GM21717 (cell line): ENCODE data around the gene LDB2.

ENCODE experiments used
- ATAC-seq: cut with Tn5 transposase; IDR thresholded peaks from one replicate; pipeline ENCODE4 v1.9.1; 2021; ENCODE audit warnings: mild to moderate bottlenecking, moderate library complexity; ENCODE audit not compliant: unreplicated experiment

LDB2 gene

DNA sequence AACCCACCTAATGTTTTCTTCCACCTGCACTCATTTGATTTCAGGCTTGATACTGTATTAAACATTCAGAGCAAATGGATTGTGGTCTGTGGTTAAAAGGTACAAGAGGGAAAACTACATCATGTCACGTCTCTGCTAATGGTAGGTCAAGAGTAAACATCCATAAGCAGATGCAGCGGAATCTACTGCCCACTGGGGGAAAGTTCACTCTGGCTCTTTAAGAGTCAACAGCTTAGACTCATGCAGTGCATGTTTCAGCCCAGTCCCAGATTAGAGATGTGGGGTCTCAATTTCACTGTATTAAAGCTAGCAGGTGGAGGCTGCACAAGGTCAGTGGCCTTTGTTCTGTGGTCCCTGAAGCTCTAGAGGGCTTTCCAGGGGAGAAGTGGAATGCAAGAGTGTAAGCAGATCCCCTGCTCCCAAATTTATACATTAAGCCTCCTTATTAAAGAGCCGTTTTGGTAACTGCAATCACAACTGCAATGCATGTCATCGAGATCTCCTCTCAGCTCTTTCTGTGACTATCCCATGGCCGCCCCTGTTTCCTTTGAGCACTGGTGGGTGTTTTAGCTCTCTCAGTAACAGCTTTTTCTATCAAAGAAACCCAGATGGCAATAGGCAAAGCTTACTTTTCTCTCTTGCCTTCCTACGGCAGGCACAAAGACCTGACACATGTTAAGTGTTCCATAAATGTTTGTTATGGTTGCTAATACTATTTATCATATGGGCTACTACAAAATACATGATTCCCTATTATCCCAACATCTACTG is 53.4 kb downstream of the LDB2 start:
- ATAC-seq = no peak

DNA sequence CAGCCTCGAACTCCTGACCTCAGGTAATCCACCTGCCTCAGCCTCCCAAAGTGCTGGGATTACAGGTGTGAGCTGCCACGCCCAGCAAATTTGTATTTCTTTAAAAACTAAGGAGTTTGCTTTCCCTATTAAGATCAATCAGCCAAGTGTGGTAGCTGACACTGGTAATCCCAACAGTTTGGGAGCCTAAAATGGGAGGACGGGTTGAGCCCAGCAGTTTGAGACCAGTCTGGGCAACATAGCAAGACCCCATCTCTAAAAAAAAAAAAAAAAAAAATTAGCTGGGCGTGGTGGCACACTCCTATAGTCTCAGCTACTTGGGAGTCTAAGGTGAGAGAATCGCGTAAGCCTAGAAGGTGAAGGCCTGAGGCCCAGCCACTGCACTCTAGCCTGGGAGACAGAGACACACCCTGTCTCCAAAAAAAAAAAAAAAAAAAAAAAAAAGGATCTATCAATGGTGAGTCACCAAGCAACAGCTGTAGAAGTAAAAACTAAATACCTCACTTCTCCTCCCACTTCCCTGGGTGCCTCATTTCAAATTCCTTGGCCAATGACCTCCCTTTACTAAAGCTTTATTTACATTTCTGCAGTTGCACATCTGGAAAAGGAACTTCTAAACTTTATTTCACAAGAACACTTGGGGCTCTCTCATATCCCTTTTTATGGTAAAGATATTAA is 54.5 kb downstream of the LDB2 start:
- no peak for ATAC-seq

DNA sequence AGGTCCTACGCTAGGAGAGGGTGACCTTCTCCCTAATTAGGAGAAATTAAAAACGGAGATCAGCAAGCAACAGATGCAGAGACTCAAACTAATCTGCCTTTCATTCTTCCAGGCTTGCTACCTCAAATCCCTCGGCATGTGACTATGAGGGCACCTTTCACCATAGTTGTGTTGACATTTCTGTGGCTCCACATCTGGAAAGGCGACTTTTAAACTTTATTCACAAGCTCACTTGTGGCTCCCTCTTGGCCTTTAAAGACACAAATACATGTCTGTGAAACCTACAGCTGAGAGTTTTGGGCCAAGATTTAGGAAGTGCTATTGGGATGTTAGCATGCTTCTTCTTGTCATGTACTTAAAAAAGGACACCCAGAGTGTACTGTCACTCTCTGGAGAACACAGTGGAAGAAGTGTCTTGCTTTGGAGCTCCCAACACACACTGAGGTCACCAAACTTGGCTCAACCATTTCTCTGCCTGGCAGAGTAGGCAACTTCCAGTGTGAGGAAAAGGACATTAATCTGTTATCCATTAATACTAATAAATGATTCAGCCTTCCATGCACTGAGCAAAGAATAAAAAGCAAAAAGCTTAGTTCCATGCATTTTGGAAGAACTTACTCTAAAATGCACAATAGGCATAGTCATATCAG is 60.1 kb downstream of the LDB2 start:
- ATAC-seq = no peak

DNA sequence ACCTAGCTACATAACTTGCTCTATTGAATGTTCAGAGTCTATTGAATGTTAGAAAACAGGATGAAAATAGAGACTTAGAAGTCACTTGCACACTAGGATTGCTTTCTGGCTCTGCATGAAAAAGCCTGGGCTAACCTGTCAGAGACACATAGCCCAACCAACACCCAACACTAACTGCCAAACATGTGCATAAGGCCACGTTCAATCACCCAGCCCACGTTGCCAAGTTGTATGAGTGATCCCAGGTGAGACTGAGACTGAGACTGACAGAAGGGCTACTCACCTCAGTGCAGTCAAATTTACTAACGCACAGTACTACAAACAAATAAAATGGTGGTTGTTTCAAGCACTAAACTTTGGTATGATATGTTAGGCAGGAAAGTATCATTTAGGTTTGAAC is 61.0 kb downstream of the LDB2 start:
- ATAC-seq = no peak

DNA sequence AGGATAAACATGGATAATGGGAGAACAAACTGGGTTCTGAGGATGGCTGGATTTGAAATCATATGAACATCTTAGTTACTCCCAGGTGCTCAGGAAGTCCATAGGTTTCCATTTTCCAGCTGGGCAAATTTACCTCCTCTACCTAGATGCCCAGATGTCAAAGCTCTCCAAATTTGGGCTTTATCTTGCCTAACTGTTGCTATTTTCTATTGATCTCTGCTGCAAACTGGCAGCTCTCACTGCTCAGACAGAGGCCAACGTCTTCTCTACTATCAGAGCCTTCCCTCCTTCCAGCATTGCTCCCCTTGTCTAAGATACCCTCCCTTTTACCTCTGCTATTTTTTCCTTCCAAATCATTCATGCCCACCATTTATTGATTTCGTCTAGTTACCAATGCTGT is 62.1 kb downstream of the LDB2 start:
- ATAC-seq = no peak

DNA sequence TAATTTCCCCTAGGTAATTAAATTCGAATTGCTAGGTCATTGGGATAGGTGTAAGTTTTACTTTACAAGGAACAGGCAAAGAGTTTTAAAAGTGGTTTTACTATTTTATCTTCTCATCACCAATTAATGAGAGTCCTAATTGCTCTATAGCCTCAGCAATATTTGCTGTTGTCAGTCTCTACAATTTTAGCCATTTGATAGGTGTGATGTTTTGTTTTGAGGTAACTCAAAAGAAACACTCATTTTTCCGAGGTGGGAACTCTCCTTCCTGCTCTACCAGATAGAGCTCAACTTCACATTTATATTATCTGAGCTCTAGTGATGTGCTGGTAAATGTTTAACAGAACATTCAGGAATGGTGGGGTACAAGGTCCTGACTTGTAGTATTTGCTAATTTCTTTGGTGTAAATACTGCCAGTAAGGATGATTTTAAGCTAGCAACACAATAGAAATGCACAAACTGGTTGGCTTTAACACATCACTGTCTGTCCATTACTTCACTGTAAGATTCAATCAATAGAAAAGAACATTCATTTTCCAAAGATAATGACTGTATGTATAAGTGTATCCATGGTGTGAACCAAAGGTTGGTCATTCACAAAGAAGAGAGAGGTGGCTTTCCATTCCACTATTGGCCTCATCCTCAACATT is 62.7 kb downstream of the LDB2 start:
- no peak for ATAC-seq

DNA sequence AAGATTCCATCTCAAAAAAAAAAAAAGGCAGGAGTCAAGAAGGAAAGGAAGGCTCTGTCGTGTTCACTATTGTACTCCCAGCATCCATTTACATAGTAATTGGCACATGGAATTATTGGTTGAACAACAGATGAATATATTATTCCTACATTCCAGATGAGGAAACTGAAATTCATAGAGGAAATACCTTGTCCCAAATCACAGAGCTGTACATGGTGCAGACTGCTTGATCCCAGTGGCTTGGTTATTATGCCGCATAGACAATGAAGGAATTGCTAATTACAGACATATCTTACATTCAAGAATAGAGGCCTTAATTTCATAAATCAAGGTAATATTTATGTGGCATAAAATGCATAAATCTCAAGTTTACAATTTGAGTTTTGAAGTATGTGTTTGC is 63.6 kb downstream of the LDB2 start:
- no peak for ATAC-seq

DNA sequence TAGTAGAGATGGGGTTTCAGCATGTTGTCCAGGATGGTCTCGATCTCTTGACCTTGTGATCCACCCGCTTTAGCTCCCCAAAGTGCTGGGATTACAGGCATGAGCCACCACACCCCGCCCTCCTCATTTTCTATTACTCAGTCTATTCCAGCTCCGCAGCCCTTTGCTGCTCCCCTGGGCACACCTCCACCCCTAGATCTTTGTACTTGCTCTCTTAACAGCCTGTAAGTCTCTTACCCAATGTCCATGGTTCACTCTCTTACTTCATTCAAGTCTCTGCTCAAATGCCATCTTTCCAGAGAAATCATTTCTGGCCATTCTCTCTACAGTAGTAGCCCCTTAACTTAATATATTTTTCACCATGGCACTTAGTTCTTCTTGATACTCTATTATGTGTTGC is 64.7 kb downstream of the LDB2 start:
- ATAC-seq = no peak

DNA sequence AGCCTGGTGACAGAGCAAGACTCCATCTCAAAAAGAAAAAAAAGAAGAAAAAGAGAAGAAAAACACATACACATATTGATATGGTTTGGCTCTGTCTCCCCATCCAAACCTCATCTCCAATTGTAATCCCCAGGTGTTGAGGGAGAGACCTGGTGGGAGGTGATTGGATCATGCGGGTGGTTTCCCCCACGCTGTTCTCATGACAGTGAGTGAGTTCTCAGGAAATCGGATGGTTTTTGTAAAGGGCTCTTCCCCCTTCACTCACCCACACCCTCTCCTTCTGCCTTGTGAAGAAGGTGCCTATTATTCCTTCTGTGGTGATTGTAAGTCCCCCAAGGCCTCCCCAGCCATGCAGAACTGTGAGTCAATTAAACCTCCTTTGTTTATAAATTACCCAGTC is 68.4 kb downstream of the LDB2 start:
- ATAC-seq = no peak

DNA sequence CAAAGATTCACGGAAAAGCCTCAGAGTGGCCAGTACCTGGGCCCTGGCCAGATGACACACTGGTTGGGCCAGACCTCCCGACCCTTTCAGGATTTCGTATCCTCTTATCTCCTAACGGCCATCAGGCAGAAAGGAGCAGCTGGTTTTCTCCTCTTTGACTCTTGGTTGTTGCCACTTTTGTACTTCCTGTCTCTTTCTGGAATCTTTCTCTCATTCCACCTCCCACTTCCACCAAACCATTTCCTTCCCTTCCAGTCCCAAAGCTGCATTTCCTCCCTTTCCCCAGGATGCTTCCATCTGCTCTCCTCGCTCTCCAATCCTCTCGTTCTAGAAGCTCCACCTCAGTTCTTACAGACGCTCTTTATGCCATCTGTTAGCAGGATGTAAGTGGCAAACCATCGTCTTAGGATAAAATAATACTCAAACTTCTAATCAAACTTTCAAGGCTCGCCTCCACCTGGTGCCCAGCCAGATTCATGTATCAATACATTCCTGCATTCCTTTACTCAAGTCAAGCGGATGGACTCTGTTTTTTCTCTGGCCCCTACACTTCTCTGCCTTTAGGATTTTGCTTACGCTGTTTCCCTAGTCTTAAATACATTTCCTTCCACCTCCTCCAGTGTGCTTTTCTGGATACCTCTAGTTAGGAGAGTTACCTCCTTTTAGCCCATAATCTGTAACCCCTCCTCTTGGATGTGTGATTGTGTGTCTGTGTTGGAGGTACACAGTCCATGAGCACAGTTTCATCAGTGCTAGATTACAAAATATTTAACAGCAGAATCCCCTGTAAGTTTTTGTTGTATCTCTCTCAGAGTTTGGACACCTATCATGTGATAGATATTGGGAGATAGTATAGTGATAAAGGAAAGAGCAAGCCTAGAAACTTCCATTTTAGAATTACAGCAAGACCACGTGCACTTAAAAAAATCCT is 70.4 kb downstream of the LDB2 start:
- no peak for ATAC-seq

DNA sequence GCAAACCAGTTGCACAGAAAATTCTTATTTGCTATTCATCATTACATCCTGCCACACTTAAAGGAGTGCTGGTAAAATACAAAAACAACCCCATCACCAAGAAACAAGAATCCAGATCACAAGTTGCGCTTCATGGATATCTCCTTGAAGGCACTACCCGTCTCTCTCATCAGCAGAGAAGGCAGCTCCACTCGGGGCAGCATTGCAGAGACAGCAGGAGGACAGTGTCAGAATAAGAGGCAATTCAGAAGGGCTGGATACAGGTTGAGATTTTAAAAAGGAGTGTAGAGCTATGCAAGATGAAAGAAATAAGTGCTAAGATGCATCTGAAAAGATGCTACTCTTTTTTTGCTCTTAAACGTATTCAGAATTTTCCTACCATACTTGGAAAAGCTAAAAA is 71.4 kb downstream of the LDB2 start:
- ATAC-seq = no peak

DNA sequence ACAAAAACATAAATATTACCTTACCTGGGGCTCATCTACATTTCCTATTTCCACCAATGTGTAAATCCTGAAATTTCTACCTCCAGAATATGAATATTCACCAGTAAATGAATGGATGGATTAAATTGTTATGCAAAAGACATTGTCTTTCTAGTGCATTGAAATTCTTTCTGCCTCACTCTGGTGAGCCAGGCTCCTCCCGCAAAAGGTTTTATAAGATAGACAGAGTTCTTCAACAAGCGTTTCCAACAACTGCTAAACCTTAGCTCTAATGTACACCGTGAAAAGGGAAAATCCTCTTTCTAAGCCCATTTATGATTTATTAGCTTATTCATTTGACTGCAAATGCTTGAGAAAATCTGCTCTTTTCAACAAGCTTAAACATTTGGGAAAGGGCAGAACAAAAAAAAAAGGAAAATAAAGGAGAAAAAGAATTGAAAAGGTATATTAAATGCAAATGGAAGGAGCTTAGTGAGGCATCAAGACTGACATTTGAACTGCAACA is 72.0 kb downstream of the LDB2 start:
- ATAC-seq = no peak

DNA sequence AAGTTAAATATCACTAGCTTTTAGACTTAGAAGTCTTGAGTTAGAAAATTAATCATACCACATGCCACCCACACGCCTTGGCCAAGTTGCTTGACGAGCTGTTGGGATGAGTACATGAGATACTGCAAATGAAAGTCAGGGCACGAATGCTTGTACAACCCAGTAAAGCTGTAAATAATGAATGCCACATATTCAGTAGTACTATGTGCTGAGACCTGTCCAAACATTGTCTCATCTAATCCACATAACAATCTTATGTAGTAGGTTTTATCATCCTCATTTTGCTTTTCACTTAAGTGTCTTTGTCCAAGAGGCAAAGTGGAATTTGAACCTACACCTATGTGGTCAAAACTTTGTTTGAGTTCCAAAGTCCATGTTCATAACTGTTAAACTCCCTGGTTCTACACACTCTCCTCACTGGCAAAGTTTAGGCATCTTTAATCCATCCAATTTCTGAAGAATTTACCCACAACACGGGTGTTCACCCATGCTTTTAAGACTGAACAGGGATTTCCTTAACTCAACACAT is 74.1 kb downstream of the LDB2 start:
- no peak for ATAC-seq

DNA sequence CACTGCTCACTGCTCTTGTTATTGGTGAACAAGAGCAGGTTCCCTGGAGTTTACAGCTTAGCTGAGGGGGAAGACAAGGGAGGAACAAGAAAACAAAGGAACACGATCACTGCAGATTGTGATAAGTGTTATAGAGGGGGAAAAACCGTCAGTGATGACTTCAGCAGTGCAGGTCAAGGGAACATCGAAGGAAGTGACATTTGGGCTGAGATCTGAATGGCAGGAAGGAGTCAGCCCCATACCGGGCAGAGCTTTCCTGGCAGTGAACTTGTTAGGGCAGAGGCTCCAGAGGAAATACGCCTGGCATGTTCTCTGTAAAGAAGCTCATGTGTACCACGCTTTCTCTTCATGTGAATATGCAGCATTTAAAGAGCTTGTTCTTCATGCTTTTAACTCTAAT is 78.1 kb downstream of the LDB2 start:
- no peak for ATAC-seq

DNA sequence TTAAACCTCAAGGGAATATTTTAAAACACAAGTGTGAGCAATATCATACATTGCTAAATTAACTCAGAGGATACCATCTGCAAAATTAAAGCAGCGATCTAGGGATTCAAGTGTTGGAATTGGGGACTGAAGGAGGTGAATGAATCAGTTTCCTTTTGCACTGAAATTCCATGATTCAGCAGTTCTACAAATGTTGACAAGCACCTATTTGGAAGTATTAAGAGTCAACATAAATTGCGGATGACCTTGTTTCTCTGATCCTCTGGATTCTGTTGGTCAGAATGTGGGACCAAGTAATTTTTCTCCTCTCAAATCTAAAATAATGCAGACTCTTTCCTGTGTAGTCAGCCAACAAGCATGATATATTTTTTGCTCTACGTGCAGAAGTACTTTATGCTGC is 78.8 kb downstream of the LDB2 start:
- ATAC-seq = no peak

DNA sequence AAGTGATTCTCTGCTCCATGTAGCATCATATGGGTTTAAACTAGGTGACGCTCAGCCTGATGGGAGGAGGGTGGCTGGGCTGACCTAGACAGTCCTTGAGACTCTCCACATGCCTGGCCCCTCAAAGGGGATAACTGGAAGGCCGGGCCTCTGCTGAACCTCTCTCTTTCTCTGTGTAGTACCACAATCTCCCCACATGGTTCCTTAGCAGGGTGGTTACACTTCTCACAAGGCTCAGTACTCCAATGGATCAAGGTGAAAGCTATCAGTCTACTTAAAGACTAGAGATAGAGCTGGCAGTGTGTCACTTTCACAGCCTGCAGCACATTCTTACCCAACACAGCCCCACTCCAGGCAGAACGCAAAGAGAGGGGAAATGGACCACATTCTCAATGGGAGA is 80.4 kb downstream of the LDB2 start:
- no peak for ATAC-seq

DNA sequence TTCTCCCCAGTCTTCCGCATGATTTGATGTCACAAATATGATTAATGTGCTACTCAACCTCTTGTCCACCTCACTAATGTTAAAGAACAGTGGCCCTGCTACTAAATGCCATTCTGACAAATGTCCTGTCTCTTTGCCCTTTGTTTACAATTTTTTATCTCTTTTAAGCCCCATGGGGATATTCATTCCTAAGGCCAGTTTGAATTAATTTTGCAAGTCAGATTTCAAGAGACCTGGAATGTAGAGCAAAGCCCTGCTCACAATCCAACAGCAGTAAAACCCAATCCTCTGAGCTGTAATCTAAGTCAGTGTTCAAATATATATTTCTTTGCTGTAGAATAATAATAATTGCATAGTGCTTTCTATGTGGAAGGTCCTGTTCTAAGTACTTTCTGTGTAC is 81.2 kb downstream of the LDB2 start:
- ATAC-seq = no peak

DNA sequence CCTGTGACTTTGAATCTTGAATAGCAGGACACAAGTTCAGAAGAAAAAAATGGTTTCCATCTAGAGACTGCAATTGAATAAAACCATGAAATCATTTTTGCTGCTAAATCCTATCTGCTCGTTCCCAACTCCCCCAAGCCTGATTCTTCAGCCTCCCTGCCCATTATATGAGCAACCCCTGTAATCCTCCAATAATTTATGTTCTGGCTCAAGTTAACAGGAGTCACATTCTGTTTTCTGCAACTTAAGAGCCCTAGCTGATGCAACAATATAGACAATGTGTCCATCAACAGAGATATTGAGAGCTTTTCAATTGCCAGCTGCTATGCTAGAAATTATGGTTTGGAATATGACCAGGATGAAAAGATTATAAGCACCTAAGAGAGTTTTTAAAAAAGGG is 84.1 kb downstream of the LDB2 start:
- no peak for ATAC-seq

DNA sequence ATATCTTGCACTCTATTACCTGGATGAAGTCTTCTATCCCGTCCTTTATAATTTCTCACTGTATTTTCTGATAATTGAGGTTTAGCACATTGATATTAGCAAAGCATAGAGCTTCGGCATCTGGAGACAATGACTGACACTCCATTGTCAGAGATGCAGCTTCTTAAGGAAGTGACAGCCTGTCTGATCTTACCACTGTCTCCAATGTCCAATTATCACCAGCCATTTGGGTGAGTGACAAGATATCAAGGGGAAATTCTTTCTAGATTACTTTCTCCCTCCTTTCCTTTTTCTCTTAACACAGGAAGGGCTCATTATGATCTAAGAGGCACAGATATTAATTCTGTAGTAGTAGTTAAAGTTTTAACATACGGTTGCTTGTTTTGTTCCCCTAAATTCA is 86.4 kb downstream of the LDB2 start:
- ATAC-seq = no peak

DNA sequence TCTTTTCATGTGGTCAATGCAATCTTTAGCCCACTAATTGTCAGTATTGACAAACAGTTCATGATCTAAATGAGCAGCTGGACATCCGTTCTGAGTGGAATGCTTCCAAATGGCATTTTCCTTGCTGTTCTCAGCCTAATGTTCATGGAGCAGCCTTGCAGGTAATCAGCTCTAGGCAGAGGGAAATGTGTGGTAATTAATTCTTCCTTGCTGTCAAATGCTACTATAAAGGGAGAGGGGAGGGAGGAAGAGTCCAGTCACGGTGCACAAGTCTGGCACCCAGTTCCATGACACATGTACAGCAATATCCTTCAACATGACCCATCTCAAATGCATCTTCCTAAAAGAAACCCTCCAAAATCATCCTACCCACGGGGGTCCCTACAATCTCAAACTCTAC is 88.5 kb downstream of the LDB2 start:
- ATAC-seq = no peak
